ENCODE results near the gene OPALIN. TPM values are rescaled to one million over a fixed set of nuclear protein-coding genes. Genes with fewer than 3 reads are reported as not detected.

The OPALIN gene
- not detected for polyA plus RNA-seq (ENCODE audit: insufficient read length in 3 of 3)
- long read RNA-seq, donor 1, result 0 reads
- long read RNA-seq, donor 2, result 0 reads
- long read RNA-seq, donor 3, result 0 reads
- long read RNA-seq, donor 4, result 0 reads
- long read RNA-seq, donor 5, result 0 reads
- long read RNA-seq, donor 6, result 0 reads
- long read RNA-seq, donor 7, result 0 reads
- long read RNA-seq, donor 8, result 0 reads
- long read RNA-seq, donor 9, result 0 reads
- long read RNA-seq, donor 10, result 0 reads
- long read RNA-seq, donor 11, result 0 reads
- long read RNA-seq, donor 12, result 0 reads
- long read RNA-seq, donor 13, result 0 reads
- long read RNA-seq, donor 14, result 0 reads
- long read RNA-seq, donor 15, result 0 reads
- long read RNA-seq, donor 16, result 0 reads

GRCh38 chr10:96358851-96359540, at the start of gene OPALIN:
OPALIN (minus strand) TSS chr10:96359002; CDS start chr10:96358896, 106 bp downstream.
- no peak for DNase-seq (ENCODE audit: extremely low read depth in 1 of 11, low read depth in 9 of 11, low spot score in 4 of 11)

GRCh38 chr10:96408201-96408600, 49.4 kb upstream of the OPALIN start:
- DNase-seq (ENCODE audit: extremely low read depth in 1 of 11, low read depth in 9 of 11, low spot score in 4 of 11), result no peak

GRCh38 chr10:96407560-96408069, 48.8 kb upstream of the OPALIN start:
- no peak for DNase-seq (ENCODE audit: extremely low read depth in 1 of 11, low read depth in 9 of 11, low spot score in 4 of 11)

- DNase-seq (ENCODE audit: extremely low read depth in 1 of 11, low read depth in 9 of 11, low spot score in 4 of 11), result no peak
Observed at GRCh38 chr10:96406091-96406490, 47.3 kb upstream of the OPALIN start.

- no peak for DNase-seq (ENCODE audit: extremely low read depth in 1 of 11, low read depth in 9 of 11, low spot score in 4 of 11)
Observed at GRCh38 chr10:96402417-96403305, 43.9 kb upstream of the OPALIN start.

- DNase-seq (ENCODE audit: extremely low read depth in 1 of 11, low read depth in 9 of 11, low spot score in 4 of 11), result no peak
Observed at GRCh38 chr10:96401036-96401435, 42.2 kb upstream of the OPALIN start.

GRCh38 chr10:96400465-96400864, 41.7 kb upstream of the OPALIN start:
- DNase-seq (ENCODE audit: extremely low read depth in 1 of 11, low read depth in 9 of 11, low spot score in 4 of 11), result no peak

GRCh38 chr10:96397902-96398301, 39.1 kb upstream of the OPALIN start:
- no peak for DNase-seq (ENCODE audit: extremely low read depth in 1 of 11, low read depth in 9 of 11, low spot score in 4 of 11)

- peak in 9 of 11 donors; percentile 45 to 75 (median 62) for DNase-seq (ENCODE audit: extremely low read depth in 1 of 11, low read depth in 9 of 11, low spot score in 4 of 11)
Observed at GRCh38 chr10:96395931-96396877, 37.4 kb upstream of the OPALIN start.

GRCh38 chr10:96390460-96390864, 31.7 kb upstream of the OPALIN start:
- DNase-seq (ENCODE audit: extremely low read depth in 1 of 11, low read depth in 9 of 11, low spot score in 4 of 11), result no peak

- no peak for DNase-seq (ENCODE audit: extremely low read depth in 1 of 11, low read depth in 9 of 11, low spot score in 4 of 11)
Observed at GRCh38 chr10:96389785-96390184, 31.0 kb upstream of the OPALIN start.

GRCh38 chr10:96387601-96388000, 28.8 kb upstream of the OPALIN start:
- DNase-seq (ENCODE audit: extremely low read depth in 1 of 11, low read depth in 9 of 11, low spot score in 4 of 11), result no peak

GRCh38 chr10:96387161-96387560, 28.4 kb upstream of the OPALIN start:
- no peak for DNase-seq (ENCODE audit: extremely low read depth in 1 of 11, low read depth in 9 of 11, low spot score in 4 of 11)

GRCh38 chr10:96384506-96384905, 25.7 kb upstream of the OPALIN start:
- DNase-seq (ENCODE audit: extremely low read depth in 1 of 11, low read depth in 9 of 11, low spot score in 4 of 11), result no peak

GRCh38 chr10:96380821-96381220, 22.0 kb upstream of the OPALIN start:
- no peak for DNase-seq (ENCODE audit: extremely low read depth in 1 of 11, low read depth in 9 of 11, low spot score in 4 of 11)

GRCh38 chr10:96379758-96380157, 21.0 kb upstream of the OPALIN start:
- no peak for DNase-seq (ENCODE audit: extremely low read depth in 1 of 11, low read depth in 9 of 11, low spot score in 4 of 11)

GRCh38 chr10:96378741-96379140, 19.9 kb upstream of the OPALIN start:
- no peak for DNase-seq (ENCODE audit: extremely low read depth in 1 of 11, low read depth in 9 of 11, low spot score in 4 of 11)

- no peak for DNase-seq (ENCODE audit: extremely low read depth in 1 of 11, low read depth in 9 of 11, low spot score in 4 of 11)
Observed at GRCh38 chr10:96377816-96378294, 19.1 kb upstream of the OPALIN start.
